IPS-11a (cell line): ENCODE results near the gene GPR146.

Experiments
- H3K4me3 ChIP-seq: one replicate; pipeline ENCODE4 v1.5.1; 2013; ENCODE audit warnings: low read depth, low read length, control low read depth

The GPR146 gene

GRCh38 chr7:1090686-1091643, 46.6 kb downstream of the GPR146 start:
- H3K4me3 ChIP-seq = no peak overlapping the region

- H3K4me3 ChIP-seq = no peak overlapping the region
These were observed 47.3 kb downstream of the GPR146 start for GRCh38 chr7:1091644-1092027.

- no peak overlapping the region for H3K4me3 ChIP-seq
These were observed 47.9 kb downstream of the GPR146 start for GRCh38 chr7:1092161-1092632.

- no peak overlapping the region for H3K4me3 ChIP-seq
These were observed 48.6 kb downstream of the GPR146 start for GRCh38 chr7:1092806-1093501.

- no peak overlapping the region for H3K4me3 ChIP-seq
These were observed 49.1 kb downstream of the GPR146 start for GRCh38 chr7:1093502-1093843.

- no peak overlapping the region for H3K4me3 ChIP-seq
These were observed 49.7 kb downstream of the GPR146 start for GRCh38 chr7:1093916-1094508.

GRCh38 chr7:1094870-1095269, 50.5 kb downstream of the GPR146 start:
- H3K4me3 ChIP-seq = no peak overlapping the region

GRCh38 chr7:1095621-1096155, 51.3 kb downstream of the GPR146 start:
- H3K4me3 ChIP-seq = no peak overlapping the region

GRCh38 chr7:1096156-1097119, 52.1 kb downstream of the GPR146 start:
- no peak overlapping the region for H3K4me3 ChIP-seq

GRCh38 chr7:1097120-1097504, 52.8 kb downstream of the GPR146 start:
- H3K4me3 ChIP-seq = no peak overlapping the region

- no peak overlapping the region for H3K4me3 ChIP-seq
These were observed 54.2 kb downstream of the GPR146 start for GRCh38 chr7:1098243-1099153.

- no peak overlapping the region for H3K4me3 ChIP-seq
These were observed 54.8 kb downstream of the GPR146 start for GRCh38 chr7:1099154-1099542.

- no peak overlapping the region for H3K4me3 ChIP-seq
These were observed 55.3 kb downstream of the GPR146 start for GRCh38 chr7:1099637-1100036.

- no peak overlapping the region for H3K4me3 ChIP-seq
These were observed 56.0 kb downstream of the GPR146 start for GRCh38 chr7:1100386-1100785.

GRCh38 chr7:1100834-1101562, 56.7 kb downstream of the GPR146 start:
- H3K4me3 ChIP-seq = no peak overlapping the region

- H3K4me3 ChIP-seq = no peak overlapping the region
These were observed 57.5 kb downstream of the GPR146 start for GRCh38 chr7:1101563-1102431.

GRCh38 chr7:1103009-1103788, 58.9 kb downstream of the GPR146 start:
- no peak overlapping the region for H3K4me3 ChIP-seq
